HG03135 (cell line): ENCODE data around the gene RNU1-4.
"Not testable (repeated sequence)": the region's sequence is repeated elsewhere in the genome, so short reads cannot be mapped to it uniquely, and the experiment has no call there.

ENCODE experiments used
- ATAC-seq: cut with Tn5 transposase; IDR thresholded peaks from one replicate; pipeline ENCODE4 v1.9.1; 2021; ENCODE audit warnings: mild to moderate bottlenecking, moderate library complexity; ENCODE audit not compliant: unreplicated experiment

Gene RNU1-4

GRCh38 chr1:16764820-16765655 is 24.7 kb downstream of the RNU1-4 start:
- not testable (repeated sequence) for ATAC-seq

- not testable (repeated sequence) for ATAC-seq
These were observed 25.7 kb downstream of the RNU1-4 start for GRCh38 chr1:16765731-16766605.

GRCh38 chr1:16766689-16767256 is 26.5 kb downstream of the RNU1-4 start:
- ATAC-seq = not testable (repeated sequence)

- not testable (repeated sequence) for ATAC-seq
These were observed 29.9 kb downstream of the RNU1-4 start for GRCh38 chr1:16770139-16770759.

GRCh38 chr1:16770896-16771446 is 30.7 kb downstream of the RNU1-4 start:
- not testable (repeated sequence) for ATAC-seq

- not testable (repeated sequence) for ATAC-seq
These were observed 32.2 kb downstream of the RNU1-4 start for GRCh38 chr1:16772275-16773204.

GRCh38 chr1:16773205-16773596 is 32.9 kb downstream of the RNU1-4 start:
- not testable (repeated sequence) for ATAC-seq

- ATAC-seq = not testable (repeated sequence)
These were observed 33.4 kb downstream of the RNU1-4 start for GRCh38 chr1:16773723-16774122.

- not testable (repeated sequence) for ATAC-seq
These were observed 34.5 kb downstream of the RNU1-4 start for GRCh38 chr1:16774773-16775172.

GRCh38 chr1:16775290-16775689 is 35.0 kb downstream of the RNU1-4 start:
- ATAC-seq = not testable (repeated sequence)

GRCh38 chr1:16776248-16776647 is 35.9 kb downstream of the RNU1-4 start:
- ATAC-seq = not testable (repeated sequence)

- ATAC-seq = not testable (repeated sequence)
These were observed 36.5 kb downstream of the RNU1-4 start for GRCh38 chr1:16776835-16777234.

GRCh38 chr1:16777821-16778220 is 37.5 kb downstream of the RNU1-4 start:
- not testable (repeated sequence) for ATAC-seq

- not testable (repeated sequence) for ATAC-seq
These were observed 39.2 kb downstream of the RNU1-4 start for GRCh38 chr1:16779525-16779924.

- ATAC-seq = not testable (repeated sequence)
These were observed 40.7 kb downstream of the RNU1-4 start for GRCh38 chr1:16781033-16781432.

GRCh38 chr1:16781625-16782024 is 41.3 kb downstream of the RNU1-4 start:
- not testable (repeated sequence) for ATAC-seq

GRCh38 chr1:16784955-16785354 is 44.6 kb downstream of the RNU1-4 start:
- not testable (repeated sequence) for ATAC-seq

- not testable (repeated sequence) for ATAC-seq
These were observed 46.0 kb downstream of the RNU1-4 start for GRCh38 chr1:16786362-16786761.

GRCh38 chr1:16787175-16787574 is 46.9 kb downstream of the RNU1-4 start:
- not testable (repeated sequence) for ATAC-seq
